A549 (cell line): ENCODE measurements around the gene ZNF613. TPM values are rescaled to one million over a fixed set of nuclear protein-coding genes. Genes with fewer than 3 reads are reported as not detected.

Experiments used
- ATAC-seq, 2 experiments: fragments of 200-7000 bp in 1 of 2; fragments of >200 bp in 1 of 2; cut with Nextera tagmentation in 1 of 2; cut with Tn5 transposase in 1 of 2; 3 replicates each; pipeline versions ENCODE4 v1.8.0 to v1.9.1; 2018 to 2020; ENCODE audit warnings: mild to moderate bottlenecking in 1 of 2, moderate library complexity in 1 of 2
- CTCF ChIA-PET: fragments of 300-600 bp; sonication (Branson Sonifier 250); formaldehyde crosslinking; extraction: SDS; loops from one replicate; lab custom pipeline; 2021; ENCODE audit warnings: antibody characterized with exemption, inconsistent platforms; lab: Yijun Ruan, JAX
- POLR2A ChIA-PET: fragments of 350-600 bp; formaldehyde crosslinking; extraction: SDS; loops from one replicate; lab custom pipeline; 2021; ENCODE audit warnings: antibody characterized with exemption, inconsistent platforms; lab: Yijun Ruan, JAX
- DNase-seq, 2 experiments: peaks; one replicate each; pipeline versions ENCODE4 v3.0.0 to v3.0.0-alpha.2; 2011 to 2016; ENCODE audit warnings: low read depth in 1 of 2, low spot score in 1 of 2
- FAIRE-seq: peaks from 2 replicates; lab custom pipeline; 2011; peaks lifted over from hg19 to GRCh38; lab: Jason Lieb, UNC
- H3K27ac ChIP-seq, 2 experiments: fragments of >200 bp; sonication (Bioruptor Twin); formaldehyde crosslinking; 3 replicates each; pipeline ENCODE4 v1.5.1; 2016 to 2017
- H3K4me1 ChIP-seq: fragments of >200 bp; sonication (Bioruptor Twin); formaldehyde crosslinking; 3 replicates; pipeline ENCODE4 v1.6.1; 2016
- H3K4me2 ChIP-seq: fragments of >200 bp; sonication (Bioruptor Twin); formaldehyde crosslinking; 3 replicates; pipeline ENCODE4 v1.6.1; 2016
- H3K4me3 ChIP-seq: fragments of >200 bp; sonication (Bioruptor Twin); formaldehyde crosslinking; 3 replicates; pipeline ENCODE4 v1.5.1; 2016
- H3K9me3 ChIP-seq: fragments of >200 bp; sonication (Bioruptor Twin); formaldehyde crosslinking; 3 replicates; pipeline ENCODE4 v1.6.1; 2016
- BCL3 ChIP-seq: fragments of >200 bp; sonication (Bioruptor Twin); formaldehyde crosslinking; IDR thresholded peaks from 3 replicates; pipeline ENCODE4 v1.6.1; 2016
- CEBPB ChIP-seq, 2 experiments: fragments of >200 bp in 1 of 2; sonication (Bioruptor Twin) in 1 of 2; formaldehyde crosslinking in 1 of 2; IDR thresholded peaks; 2 replicates each; pipeline ENCODE4 v1.6.1; 2012 to 2016
- CTCF ChIP-seq: fragments of >200 bp; sonication (Bioruptor Twin); formaldehyde crosslinking; IDR thresholded peaks from 3 replicates; pipeline ENCODE4 v1.5.1; 2016
- E2F6 ChIP-seq: IDR thresholded peaks from 2 replicates; pipeline ENCODE4 v1.6.1; 2012; ENCODE audit warnings: low read depth, borderline replicate concordance
- EHF ChIP-seq: fragments of 250-450 bp; sonication (Bioruptor Pico); IDR thresholded peaks from 2 replicates; pipeline ENCODE4 v1.5.0; 2020; ENCODE audit warnings: mild to moderate bottlenecking
- ELK1 ChIP-seq: fragments of 150-350 bp; IDR thresholded peaks from 2 replicates; pipeline ENCODE4 v1.6.1; 2014; ENCODE audit warnings: low read depth, mild to moderate bottlenecking, low read length
- FOSB ChIP-seq: fragments of 250-450 bp; sonication (Bioruptor Pico); IDR thresholded peaks from 2 replicates; pipeline ENCODE4 v1.5.0; 2020; ENCODE audit warnings: mild to moderate bottlenecking, moderate library complexity
- FOSL2 ChIP-seq, 2 experiments: fragments of 450-650 bp in 1 of 2; fragments of >200 bp in 1 of 2; sonication (Bioruptor Twin) in 1 of 2; formaldehyde crosslinking; IDR thresholded peaks; 2 replicates each; pipeline versions ENCODE4 v1.5.0 to v1.6.1; 2016 to 2020; ENCODE audit warnings: mild to moderate bottlenecking in 1 of 2, moderate library complexity in 1 of 2
- FOXS1 ChIP-seq: fragments of 250-450 bp; sonication (Bioruptor Pico); IDR thresholded peaks from 2 replicates; pipeline ENCODE4 v1.5.0; 2020; ENCODE audit warnings: mild to moderate bottlenecking, moderate library complexity
- GATA3 ChIP-seq: IDR thresholded peaks from 2 replicates; pipeline ENCODE4 v1.6.1; 2012; ENCODE audit warnings: borderline replicate concordance
- HDAC2 ChIP-seq: fragments of 200-600 bp; sonication (generic); IDR thresholded peaks from 2 replicates; pipeline ENCODE4 v1.6.1; 2016
- HES2 ChIP-seq: fragments of >200 bp; sonication (Bioruptor Twin); formaldehyde crosslinking; IDR thresholded peaks from 2 replicates; pipeline ENCODE4 v1.6.1; 2016
- HOXA7 ChIP-seq: fragments of 250-450 bp; sonication (Bioruptor Pico); IDR thresholded peaks from 2 replicates; pipeline ENCODE4 v1.5.0; 2020; ENCODE audit warnings: mild to moderate bottlenecking, moderate library complexity
- HOXB5 ChIP-seq: fragments of 250-450 bp; sonication (Bioruptor Pico); IDR thresholded peaks from 2 replicates; pipeline ENCODE4 v1.5.0; 2020; ENCODE audit warnings: mild to moderate bottlenecking, moderate library complexity
- JUN ChIP-seq, 2 experiments: fragments of >200 bp; sonication (Bioruptor Twin); formaldehyde crosslinking; IDR thresholded peaks; 2 replicates in 1 of 2; 3 replicates in 1 of 2; pipeline ENCODE4 v1.6.1; 2016 to 2017
- MAFK ChIP-seq: fragments of 450-650 bp; IDR thresholded peaks from 2 replicates; pipeline ENCODE4 v1.6.1; 2014; ENCODE audit not compliant: partially characterized antibody
- NR3C1 ChIP-seq: fragments of >200 bp; sonication (Bioruptor Twin); formaldehyde crosslinking; IDR thresholded peaks from 3 replicates; pipeline ENCODE4 v1.6.1; 2017
- PBX3 ChIP-seq: IDR thresholded peaks from 2 replicates; pipeline ENCODE4 v1.6.1; 2012
- PHF8 ChIP-seq: fragments of 200-600 bp; sonication (generic); IDR thresholded peaks from 2 replicates; pipeline ENCODE4 v1.6.1; 2016; ENCODE audit warnings: low read depth, mild to moderate bottlenecking, antibody characterized with exemption, moderate library complexity, borderline replicate concordance
- RARB ChIP-seq: fragments of 250-450 bp; sonication (Bioruptor Pico); IDR thresholded peaks from 2 replicates; pipeline ENCODE4 v1.8.0; 2021; ENCODE audit warnings: mild to moderate bottlenecking, moderate library complexity
- REST ChIP-seq: fragments of 200-600 bp; sonication (generic); IDR thresholded peaks from 2 replicates; pipeline ENCODE4 v1.6.1; 2016; ENCODE audit warnings: antibody characterized with exemption, mild to moderate bottlenecking, moderate library complexity
- SMC3 ChIP-seq: fragments of >200 bp; sonication (Bioruptor Twin); formaldehyde crosslinking; IDR thresholded peaks from 3 replicates; pipeline ENCODE4 v1.6.1; 2018; ENCODE audit warnings: inconsistent platforms
- TFCP2L1 ChIP-seq: fragments of 250-450 bp; sonication (Bioruptor Pico); IDR thresholded peaks from 2 replicates; pipeline ENCODE4 v1.5.0; 2021; ENCODE audit warnings: mild to moderate bottlenecking
- TP53 ChIP-seq: fragments of 250-450 bp; sonication (Bioruptor Pico); IDR thresholded peaks from 2 replicates; pipeline ENCODE4 v1.5.0; 2021; ENCODE audit warnings: mild to moderate bottlenecking, moderate library complexity
- USF2 ChIP-seq: fragments of 450-650 bp; IDR thresholded peaks from 2 replicates; pipeline ENCODE4 v1.6.1; 2014; ENCODE audit warnings: antibody characterized with exemption
- ZC3H11A ChIP-seq: fragments of 450-650 bp; IDR thresholded peaks from 2 replicates; pipeline ENCODE4 v1.6.1; 2014; ENCODE audit warnings: antibody characterized with exemption, mild to moderate bottlenecking
- ZNF302 ChIP-seq: fragments of 250-450 bp; sonication (Bioruptor Pico); IDR thresholded peaks from 2 replicates; pipeline ENCODE4 v1.9.0; 2021; ENCODE audit warnings: inconsistent platforms, mild to moderate bottlenecking, moderate library complexity
- ZSCAN20 ChIP-seq: fragments of 250-450 bp; sonication (Bioruptor Pico); IDR thresholded peaks from 2 replicates; pipeline ENCODE4 v1.8.0; 2022; ENCODE audit warnings: mild to moderate bottlenecking, moderate library complexity
- WGBS: methylation state at CpG from one replicate; pipeline ENCODE4 v1.1.6; 2017; ENCODE audit errors: missing lambda C conversion rate; 5-methylcytosine and 5-hydroxymethylcytosine counted together
- polyA plus RNA-seq, 4 experiments: library from polyadenylated mRNA; depleted of rRNA in 3 of 4; stranded (reverse); fragments of >200 nt; fragmentation: RNase III in 1 of 4; extraction: RNeasy Plus Mini Kit Qiagen cat#74134 plus additional on column Dnase treatment in 1 of 4; gene quantifications; 2 replicates in 3 of 4; 3 replicates in 1 of 4; pipeline ENCODE4 v1.2.3, GENCODE V29; 2011 to 2017

ZNF613 gene
- polyA plus RNA-seq, 2 of the 4 experiments (the other 2 are of a cell fraction), result 1.4 to 2.6 TPM

- DNase-seq (peak; percentile 50 to 98), ATAC-seq (peak; percentile 95 to 97), FAIRE-seq (peak; percentile 82)
- POLR2A ChIA-PET, result no interaction called here
- Histone ChIP-seq H3K4me3 (peak within 1 kb of the TSS; percentile 78), H3K4me1 (no peaks in the 10 kb centered on the region), H3K4me2 (peak within 1 kb of the TSS; percentile 48), H3K27ac (peak within 1 kb of the TSS; percentile 54 to 75; a peak in 5 of 6 replicates), H3K9me3 (peaks cover 94% of the 10 kb centered on the region)
- CTCF ChIA-PET, result interaction anchor here (0.6 to 0.7 kb wide), 2 partner anchors 8 to 378 kb away, joined by 3 read pairs; no protein-coding TSS in a partner anchor
- WGBS, result 8% methylated on average over 33 of the region's 33 CpGs
- TF ChIP-seq E2F6 (0 out of 2 replicates have a peak, but pooled peaks have one; percentile 34), USF2 (no peak), PBX3 (peak; percentile 25; the same call in 1 of the 2 replicates), TFCP2L1 (CRISPR knock-in tag) (no peak), ZSCAN20 (CRISPR knock-in tag) (no peak), GATA3 (peak; percentile 42; the same call in 1 of the 2 replicates), ELK1 (no peak), HOXB5 (CRISPR knock-in tag) (peak; percentile 61; the same call in 1 of the 2 replicates), ZNF302 (no peak), MAFK (no peak), CEBPB (IDR thresholded peaks at IDR 0.05) (no peak), PHF8 (peak; percentile 65), HES2 (no peak), HOXA7 (CRISPR knock-in tag) (no peak), REST (no peak), FOSB (CRISPR knock-in tag) (no peak), FOXS1 (no peak), JUN (IDR thresholded peaks at IDR 0.05) (peak in 1 of 2 experiments; percentile 68; a peak in 3 of 5 replicates), EHF (CRISPR knock-in tag) (0 out of 2 replicates have a peak, but pooled peaks have one; percentile 57), FOSL2 (IDR thresholded peaks at IDR 0.05) (no peak), FOSL2 (CRISPR knock-in tag; IDR thresholded peaks at IDR 0.05) (no peak), TP53 (CRISPR knock-in tag) (no peak), NR3C1 (no peak), RARB (CRISPR knock-in tag) (no peak), CTCF (no peak), BCL3 (0 out of 3 replicates have a peak, but pooled peaks have one; percentile 37), SMC3 (no peak), HDAC2 (no peak), ZC3H11A (no peak)
These were observed 59.3 kb downstream of the ZNF613 start, which contains the start of gene ZNF350 for GRCh38 chr19:51986309-51987291. Gene ZNF350, minus strand, starts transcription at chr19:51986840. Its CDS starts 12,480 bp downstream, at chr19:51974360.
